Measurements from ENCODE around the gene LRMDA.

- TF ChIP-seq CTCF (conservative IDR thresholded peaks at IDR 0.05; ENCODE audit: low read depth, low read length) (no peak), EZH2 (IDR thresholded peaks at IDR 0.05; ENCODE audit: borderline replicate concordance, low read depth, low read length, poor library complexity, severe bottlenecking) (no peak)
Measured at GRCh38 chr10:76284351-76284750, 852.9 kb downstream of the LRMDA start.
